ENCODE measurements around the gene S100A8. TPM values are rescaled to one million over a fixed set of nuclear protein-coding genes. Genes with fewer than 3 reads are reported as not detected.

Gene S100A8
- total RNA-seq, 4 donors from 2014 or later = 1.6 to 7.4 TPM; not detected in 2

DNA sequence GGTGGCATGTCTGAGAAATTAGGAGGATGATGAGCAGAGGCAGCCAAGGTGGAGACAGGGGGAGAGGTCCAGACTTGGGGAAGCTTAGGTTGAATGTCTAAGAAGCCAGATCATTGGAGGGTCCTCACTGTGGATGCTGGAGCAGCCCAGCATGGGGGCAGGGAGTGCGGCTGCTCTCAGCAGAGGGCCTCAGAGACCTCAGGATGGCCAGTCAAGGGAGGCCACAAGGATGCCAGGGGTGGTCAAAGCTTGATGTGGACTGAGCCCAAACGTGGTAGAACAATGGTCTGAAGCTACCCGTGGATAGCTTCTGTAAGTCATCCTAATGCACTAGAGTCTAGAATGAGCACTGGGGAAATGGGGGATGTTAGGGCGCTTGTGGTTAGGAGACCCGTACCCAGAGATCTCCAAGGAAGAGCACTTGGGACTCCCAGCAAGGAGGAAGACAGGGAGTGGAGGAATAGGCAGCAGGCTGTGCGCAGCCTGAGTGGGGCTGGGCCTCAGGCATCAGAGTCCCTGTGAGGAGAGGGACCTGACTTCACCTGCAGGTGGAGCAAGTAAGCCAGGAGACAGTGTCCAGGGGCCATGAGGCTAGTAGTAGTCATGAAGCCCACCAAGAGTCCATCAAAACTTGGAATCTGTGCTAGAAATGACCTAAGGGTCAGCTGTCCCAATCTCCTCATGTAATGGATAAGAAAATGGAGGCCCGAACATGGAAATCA, 37.5 kb downstream of the S100A8 start:
- TF ChIP-seq EP300 (IDR thresholded peaks at IDR 0.05; ENCODE audit: low read depth) (no peak), POLR2A (IDR thresholded peaks at IDR 0.05) (no peak), POLR2AphosphoS5 (IDR thresholded peaks at IDR 0.05) (no peak)
- TF ChIP-seq, protein P1, sequence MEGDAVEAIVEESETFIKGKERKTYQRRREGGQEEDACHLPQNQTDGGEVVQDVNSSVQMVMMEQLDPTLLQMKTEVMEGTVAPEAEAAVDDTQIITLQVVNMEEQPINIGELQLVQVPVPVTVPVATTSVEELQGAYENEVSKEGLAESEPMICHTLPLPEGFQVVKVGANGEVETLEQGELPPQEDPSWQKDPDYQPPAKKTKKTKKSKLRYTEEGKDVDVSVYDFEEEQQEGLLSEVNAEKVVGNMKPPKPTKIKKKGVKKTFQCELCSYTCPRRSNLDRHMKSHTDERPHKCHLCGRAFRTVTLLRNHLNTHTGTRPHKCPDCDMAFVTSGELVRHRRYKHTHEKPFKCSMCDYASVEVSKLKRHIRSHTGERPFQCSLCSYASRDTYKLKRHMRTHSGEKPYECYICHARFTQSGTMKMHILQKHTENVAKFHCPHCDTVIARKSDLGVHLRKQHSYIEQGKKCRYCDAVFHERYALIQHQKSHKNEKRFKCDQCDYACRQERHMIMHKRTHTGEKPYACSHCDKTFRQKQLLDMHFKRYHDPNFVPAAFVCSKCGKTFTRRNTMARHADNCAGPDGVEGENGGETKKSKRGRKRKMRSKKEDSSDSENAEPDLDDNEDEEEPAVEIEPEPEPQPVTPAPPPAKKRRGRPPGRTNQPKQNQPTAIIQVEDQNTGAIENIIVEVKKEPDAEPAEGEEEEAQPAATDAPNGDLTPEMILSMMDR (IDR thresholded peaks at IDR 0.05) = peak in 1 of 5 experiments; percentile 5
- Histone ChIP-seq H3K27me3 (peaks cover 28% of the 10 kb centered on the region), H3K9me3 (no peaks in the 10 kb centered on the region), H3K27ac (no peak overlapping the region), H3K4me1 (peaks cover 0 to 4% (median 0%) of the 10 kb centered on the region in 4 donors), H3K36me3 (no peaks in the 10 kb centered on the region), H3K4me3 (no peak overlapping the region)
- in situ Hi-C loops (cut with MboI; ENCODE audit: low pct_ligation_motif_present in 1 of 4, low pct_unique_long_range_greater_than_20kb in 1 of 4, low sequenced_read_pairs in 3 of 4) (loop anchor here in 2 of 4 donors (5.0 to 25.0 kb wide), 3 partner anchors 129 to 234 kb away; no protein-coding TSS in a partner anchor), intact Hi-C loops (cut with DNase I; ENCODE audit: low total_unique reads) (loop anchor here (5.0 kb wide), 1 partner anchor 144 kb away; no protein-coding TSS in a partner anchor)
- no peak for DNase-seq
- 74 to 85% methylated on average over 3 to 7 of the region's 7 CpGs for whole genome bisulfite sequencing, 2 donors (ENCODE audit: low coverage in 1 of 2)

DNA sequence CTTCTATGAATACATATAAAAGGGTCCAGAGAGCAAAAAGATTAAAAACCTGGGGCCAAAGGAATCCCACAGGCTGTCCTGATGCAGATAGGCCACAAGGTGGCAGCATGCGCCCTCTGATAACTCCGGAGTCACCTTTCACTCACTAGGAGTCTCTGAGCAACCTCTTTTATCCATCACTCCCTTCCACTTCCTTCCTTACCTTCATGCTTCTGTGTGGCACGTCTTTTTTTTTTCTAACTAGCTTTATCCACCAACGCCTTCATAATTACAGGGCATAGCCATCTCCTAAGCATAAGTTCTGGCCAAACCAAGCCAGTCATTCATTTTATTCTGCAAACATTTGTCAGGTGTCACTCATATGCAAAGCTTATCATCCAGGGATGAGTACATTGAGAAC, 38.4 kb downstream of the S100A8 start:
- WGBS, 2 donors (ENCODE audit: low coverage in 1 of 2) = 0 to 1% methylated on average over 4 of the region's 4 CpGs
- Histone ChIP-seq H3K27ac (no peak overlapping the region), H3K4me3 (no peak overlapping the region), H3K27me3 (peaks cover 33% of the 10 kb centered on the region), H3K4me1 (no peaks in the 10 kb centered on the region), H3K36me3 (no peaks in the 10 kb centered on the region), H3K9me3 (no peaks in the 10 kb centered on the region)
- intact Hi-C loops (cut with DNase I; ENCODE audit: low total_unique reads) = loop anchor here (5.0 kb wide), 1 partner anchor 145 kb away; no protein-coding TSS in a partner anchor
- TF ChIP-seq POLR2AphosphoS5 (IDR thresholded peaks at IDR 0.05) = no peak
- TF ChIP-seq POLR2A (IDR thresholded peaks at IDR 0.05) = no peak
- TF ChIP-seq, protein P1 (IDR thresholded peaks at IDR 0.05) = peak; percentile 86 to 95 (median 88)
- in situ Hi-C loops (cut with MboI; ENCODE audit: low pct_ligation_motif_present in 1 of 4, low pct_unique_long_range_greater_than_20kb in 1 of 4, low sequenced_read_pairs in 3 of 4) = loop anchor here in 2 of 4 donors (5.0 to 25.0 kb wide), 3 partner anchors 130 to 235 kb away; no protein-coding TSS in a partner anchor
- DNase-seq = peak; percentile 66

DNA sequence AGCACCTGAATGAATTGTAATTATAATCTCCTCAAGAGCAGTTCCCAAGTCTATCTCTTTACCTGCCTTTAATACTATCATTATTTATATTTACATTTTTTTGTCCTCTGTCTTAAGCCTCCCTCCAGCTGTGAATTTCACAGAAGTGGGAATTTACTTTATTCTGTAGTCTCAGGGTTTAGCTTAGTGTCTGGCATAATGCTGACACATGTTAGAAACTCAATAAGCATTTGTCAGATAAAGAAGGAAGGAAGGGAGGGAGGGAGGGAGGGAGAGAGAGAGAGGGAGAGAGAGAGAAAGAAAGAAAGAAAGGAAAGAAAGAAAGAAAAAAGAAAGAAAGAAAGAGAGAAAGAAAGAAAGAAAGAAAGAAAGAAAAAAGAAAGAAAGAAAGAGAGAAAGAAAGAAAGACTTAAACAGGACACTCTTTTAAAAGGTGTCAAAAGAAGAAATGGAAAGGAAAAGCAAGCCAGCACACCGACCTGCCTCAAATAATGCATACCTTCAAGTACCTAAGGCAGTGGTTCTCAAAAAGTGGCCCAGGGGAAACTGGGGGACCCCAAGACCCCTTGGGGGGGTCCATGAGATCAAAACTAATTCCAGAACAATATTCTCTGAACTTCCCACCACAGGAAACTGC, 40.4 kb downstream of the S100A8 start:
- Histone ChIP-seq H3K4me3 (no peak overlapping the region), H3K4me1 (no peaks in the 10 kb centered on the region), H3K27me3 (peaks cover 36% of the 10 kb centered on the region), H3K27ac (no peak overlapping the region), H3K36me3 (no peaks in the 10 kb centered on the region), H3K9me3 (no peaks in the 10 kb centered on the region)
- DNase-seq = no peak
- TF ChIP-seq EP300 (IDR thresholded peaks at IDR 0.05; ENCODE audit: low read depth) (no peak), POLR2AphosphoS5 (IDR thresholded peaks at IDR 0.05) (no peak), POLR2A (IDR thresholded peaks at IDR 0.05) (no peak)
- TF ChIP-seq, protein P1 (IDR thresholded peaks at IDR 0.05) = no peak
- intact Hi-C loops (cut with DNase I; ENCODE audit: low total_unique reads) = loop anchor here (5.0 kb wide), 1 partner anchor 147 kb away; no protein-coding TSS in a partner anchor
- WGBS, 2 donors (ENCODE audit: low coverage in 1 of 2) = 26 to 45% methylated on average over 1 of the region's 1 CpG
- in situ Hi-C loops (cut with MboI; ENCODE audit: low pct_ligation_motif_present in 1 of 4, low pct_unique_long_range_greater_than_20kb in 1 of 4, low sequenced_read_pairs in 3 of 4) = loop anchor here in 2 of 4 donors (5.0 to 25.0 kb wide), 3 partner anchors 132 to 237 kb away; no protein-coding TSS in a partner anchor
